IMR-90 (cell line): ENCODE measurements around the gene WBP2. TPM values are rescaled to one million over a fixed set of nuclear protein-coding genes. Genes with fewer than 3 reads are reported as not detected.

ENCODE experiments used
- ATAC-seq: fragments of 200-7000 bp; cut with Tn5 transposase; 2 replicates; pipeline ENCODE4 v1.9.1; 2020; ENCODE audit warnings: low read depth, mild to moderate bottlenecking, moderate library complexity
- BruUV-seq: library from RNA; stranded (reverse); fragments of 400-500 nt; replicated peaks from 2 replicates; lab custom pipeline; 2021; lab: Mats Ljungman, UMichigan
- CTCF ChIA-PET: fragments of 300-600 bp; formaldehyde crosslinking; extraction: SDS; loops from one replicate; lab custom pipeline; 2021; ENCODE audit warnings: antibody characterized with exemption; lab: Yijun Ruan, JAX
- POLR2A ChIA-PET: fragments of 300-600 bp; sonication (Branson Sonifier 250); formaldehyde crosslinking; loops from one replicate; lab custom pipeline; 2022; ENCODE audit warnings: antibody characterized with exemption; ENCODE audit not compliant: unreplicated experiment; lab: Charles Lee
- DNase-seq: peaks from one replicate; pipeline ENCODE4 v3.0.0; 2013
- H2AFZ ChIP-seq: replicated peaks from 2 replicates; pipeline ENCODE3; 2013; ENCODE audit warnings: low read length, mild to moderate bottlenecking; ENCODE audit not compliant: poor library complexity
- H2AK5ac ChIP-seq: 2 replicates; pipeline ENCODE4 v1.6.1; 2013; ENCODE audit warnings: low read depth, low read length, inconsistent platforms
- H2AK9ac ChIP-seq: replicated peaks from 2 replicates; pipeline ENCODE3; 2013; ENCODE audit warnings: mild to moderate bottlenecking, low read depth, low read length, moderate library complexity; ENCODE audit not compliant: poor library complexity
- H2BK120ac ChIP-seq: 2 replicates; pipeline ENCODE4 v1.6.1; 2013; ENCODE audit warnings: low read depth, low read length, inconsistent platforms
- H2BK15ac ChIP-seq: 3 replicates; pipeline ENCODE4 v1.6.1; 2013; ENCODE audit warnings: low read depth, low read length, inconsistent platforms
- H2BK20ac ChIP-seq: 2 replicates; pipeline ENCODE4 v1.6.1; 2013; ENCODE audit warnings: low read depth, mild to moderate bottlenecking, inconsistent platforms, low read length, moderate library complexity
- H2BK5ac ChIP-seq: 2 replicates; pipeline ENCODE4 v1.6.1; 2013; ENCODE audit warnings: mild to moderate bottlenecking, low read depth, low read length, inconsistent platforms; ENCODE audit not compliant: poor library complexity, severe bottlenecking
- H3K14ac ChIP-seq: replicated peaks from 2 replicates; pipeline ENCODE4 v1.6.1; 2013; ENCODE audit warnings: low read depth, low read length, inconsistent platforms
- H3K18ac ChIP-seq: 2 replicates; pipeline ENCODE4 v1.6.1; 2013; ENCODE audit warnings: low read depth, low read length, control low read depth
- H3K23ac ChIP-seq: 2 replicates; pipeline ENCODE4 v1.6.1; 2013; ENCODE audit warnings: low read depth, low read length, inconsistent platforms
- H3K27ac ChIP-seq: 2 replicates; pipeline ENCODE4 v1.5.1; 2013; ENCODE audit warnings: mild to moderate bottlenecking, control low read depth, low read length; ENCODE audit not compliant: insufficient read depth
- H3K27me3 ChIP-seq: 2 replicates; pipeline ENCODE4 v1.6.1; 2013; ENCODE audit warnings: low read length; ENCODE audit not compliant: control insufficient read depth, insufficient read depth
- H3K36me3 ChIP-seq: 2 replicates; pipeline ENCODE4 v1.6.1; 2013; ENCODE audit warnings: low read length, mixed read lengths; ENCODE audit not compliant: control insufficient read depth, insufficient read depth
- H3K4ac ChIP-seq: 2 replicates; pipeline ENCODE4 v1.6.1; 2013; ENCODE audit warnings: low read depth, low read length, inconsistent platforms
- H3K4me1 ChIP-seq: 2 replicates; pipeline ENCODE4 v1.6.1; 2013; ENCODE audit warnings: low read length, mixed read lengths; ENCODE audit not compliant: control insufficient read depth, insufficient read depth
- H3K4me2 ChIP-seq: 2 replicates; pipeline ENCODE4 v1.6.1; 2013; ENCODE audit warnings: low read depth, mild to moderate bottlenecking, control low read depth, low read length, moderate library complexity
- H3K4me3 ChIP-seq: 2 replicates; pipeline ENCODE4 v1.5.1; 2013; ENCODE audit warnings: low read depth, mild to moderate bottlenecking, control low read depth, low read length, moderate library complexity; ENCODE audit not compliant: insufficient read depth
- H3K56ac ChIP-seq: 2 replicates; pipeline ENCODE4 v1.6.1; 2013; ENCODE audit warnings: low read length, inconsistent platforms; ENCODE audit not compliant: insufficient read depth; ENCODE audit errors: extremely low read depth
- H3K79me1 ChIP-seq, 2 experiments: 2 replicates each; pipeline ENCODE4 v1.6.1; 2013; ENCODE audit warnings: low read length in 2 of 2, inconsistent platforms in 1 of 2, low read depth in 1 of 2
- H3K9ac ChIP-seq: 2 replicates; pipeline ENCODE4 v1.6.1; 2013; ENCODE audit warnings: low read depth, low read length, control low read depth
- H3K9me1 ChIP-seq: 2 replicates; pipeline ENCODE4 v1.6.1; 2013; ENCODE audit warnings: low read length, inconsistent platforms; ENCODE audit not compliant: insufficient read depth
- H3K9me3 ChIP-seq: 2 replicates; pipeline ENCODE4 v1.6.1; 2013; ENCODE audit warnings: low read length; ENCODE audit not compliant: control insufficient read depth, insufficient read depth
- H4K20me1 ChIP-seq: 2 replicates; pipeline ENCODE4 v1.6.1; 2013; ENCODE audit warnings: low read length, inconsistent platforms; ENCODE audit not compliant: insufficient read depth
- H4K5ac ChIP-seq: 2 replicates; pipeline ENCODE4 v1.6.1; 2013; ENCODE audit warnings: mild to moderate bottlenecking, low read depth, low read length, control low read depth
- H4K8ac ChIP-seq, 2 experiments: 2 replicates each; pipeline ENCODE4 v1.6.1; 2013; ENCODE audit warnings: low read depth in 2 of 2, low read length in 2 of 2, control low read depth in 1 of 2, inconsistent platforms in 1 of 2
- H4K91ac ChIP-seq: 2 replicates; pipeline ENCODE4 v1.6.1; 2013; ENCODE audit warnings: low read depth, low read length, inconsistent platforms; ENCODE audit not compliant: insufficient read depth
- CEBPB ChIP-seq: IDR thresholded peaks from 2 replicates; pipeline ENCODE4 v1.6.1; 2012; ENCODE audit warnings: low read depth, low read length, improper control_type of control experiment
- FOS ChIP-seq: fragments of 150-350 bp; IDR thresholded peaks from 2 replicates; pipeline ENCODE4 v1.6.1; 2016; ENCODE audit warnings: low read depth, low read length
- MAFK ChIP-seq: IDR thresholded peaks from 2 replicates; pipeline ENCODE4 v1.6.1; 2012; ENCODE audit warnings: low read depth, low read length, improper control_type of control experiment
- RFX5 ChIP-seq: IDR thresholded peaks from 2 replicates; pipeline ENCODE4 v1.8.0; 2012; ENCODE audit warnings: low read depth, mild to moderate bottlenecking, low read length, moderate library complexity
- SMC3 ChIP-seq: fragments of 150-350 bp; IDR thresholded peaks from 2 replicates; pipeline ENCODE4 v1.6.1; 2016; ENCODE audit warnings: low read depth, mild to moderate bottlenecking, antibody characterized with exemption, low read length, moderate library complexity
- WGBS, 2 experiments: methylation state at CpG; one replicate each; pipeline versions ENCODE4 v1.1.5 to v1.1.7; 2013; ENCODE audit warnings: missing lambda C conversion rate in 2 of 2; ENCODE audit not compliant: insufficient read length in 1 of 2; ENCODE audit errors: extremely low coverage in 2 of 2; 5-methylcytosine and 5-hydroxymethylcytosine counted together
- dilution Hi-C: fragments of 300-500 bp; cut with HindIII; formaldehyde crosslinking; loops from one replicate; pipeline ENCODE4 v1.14.3; 2018; ENCODE audit warnings: low sequenced_read_pairs; ENCODE audit not compliant: unreplicated experiment
- in situ Hi-C: fragments of 300-500 bp; cut with MboI; formaldehyde crosslinking; loops from 3 replicates; pipeline ENCODE4 v1.14.3; 2019; ENCODE audit warnings: low sequenced_read_pairs, inconsistent platforms, mixed read lengths
- intact Hi-C: fragments of 100-400 bp; cut with micrococcal nuclease; formaldehyde crosslinking; loops from 2 replicates; pipeline ENCODE4 v1.10.0; 2022
- polyA plus RNA-seq, 3 experiments: library from polyadenylated mRNA; depleted of rRNA; stranded (reverse); fragments of >200 nt; gene quantifications; 2 replicates each; pipeline ENCODE4 v1.2.3, GENCODE V29; 2012; ENCODE audit warnings: low replicate concordance in 1 of 3
- total RNA-seq: library from RNA; depleted of rRNA; stranded (reverse); fragments of >200 nt; gene quantifications from 2 replicates; pipeline ENCODE4 v1.2.3, GENCODE V29; 2012

WBP2 gene
- total and polyA plus RNA-seq, 2 of the 4 experiments (the other 2 are of a cell fraction), result 9.0 to 35.5 TPM

DNA sequence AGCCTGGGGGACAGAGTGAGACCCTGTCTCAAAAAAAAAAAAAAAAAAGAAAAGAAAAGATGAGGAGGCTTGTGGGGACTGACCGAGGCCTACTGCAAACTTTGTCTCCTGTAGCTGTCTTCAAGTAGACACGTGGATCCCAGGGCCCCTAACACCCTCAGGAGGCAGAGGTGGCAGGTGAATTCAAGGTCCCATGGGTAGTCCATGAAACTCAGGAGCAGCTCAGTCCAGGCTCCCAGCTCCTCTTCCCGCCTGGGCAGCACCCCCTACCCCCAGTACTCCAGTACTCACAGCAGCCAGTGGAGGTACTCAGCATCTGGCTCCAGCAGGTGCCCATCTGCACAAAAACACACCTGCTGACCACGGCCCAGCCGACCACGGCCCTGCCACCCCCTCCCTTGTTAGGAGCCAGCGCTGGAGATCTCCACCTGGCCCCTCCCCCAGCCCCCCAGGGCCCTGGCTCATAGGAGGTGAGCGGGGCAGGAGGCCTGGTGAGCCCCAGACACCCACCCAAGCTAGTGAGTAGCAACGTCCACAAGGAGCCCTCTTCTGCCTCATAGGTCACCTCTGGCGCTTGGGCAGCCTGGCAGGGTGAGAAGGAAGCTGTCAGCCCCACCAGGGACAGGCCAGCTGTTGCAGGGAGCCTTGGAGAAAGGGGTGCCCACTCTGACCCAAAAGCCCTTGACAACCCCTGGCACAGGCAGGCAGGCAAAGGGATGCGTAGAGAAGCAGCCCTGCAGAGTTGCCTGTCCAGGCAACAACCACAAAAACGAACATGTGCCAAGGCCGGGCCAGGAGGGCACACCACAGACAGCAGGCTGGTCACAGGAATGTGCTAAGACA, 45.8 kb upstream of the WBP2 start (continued):
- TF ChIP-seq RFX5 (no peak), MAFK (no peak)

DNA sequence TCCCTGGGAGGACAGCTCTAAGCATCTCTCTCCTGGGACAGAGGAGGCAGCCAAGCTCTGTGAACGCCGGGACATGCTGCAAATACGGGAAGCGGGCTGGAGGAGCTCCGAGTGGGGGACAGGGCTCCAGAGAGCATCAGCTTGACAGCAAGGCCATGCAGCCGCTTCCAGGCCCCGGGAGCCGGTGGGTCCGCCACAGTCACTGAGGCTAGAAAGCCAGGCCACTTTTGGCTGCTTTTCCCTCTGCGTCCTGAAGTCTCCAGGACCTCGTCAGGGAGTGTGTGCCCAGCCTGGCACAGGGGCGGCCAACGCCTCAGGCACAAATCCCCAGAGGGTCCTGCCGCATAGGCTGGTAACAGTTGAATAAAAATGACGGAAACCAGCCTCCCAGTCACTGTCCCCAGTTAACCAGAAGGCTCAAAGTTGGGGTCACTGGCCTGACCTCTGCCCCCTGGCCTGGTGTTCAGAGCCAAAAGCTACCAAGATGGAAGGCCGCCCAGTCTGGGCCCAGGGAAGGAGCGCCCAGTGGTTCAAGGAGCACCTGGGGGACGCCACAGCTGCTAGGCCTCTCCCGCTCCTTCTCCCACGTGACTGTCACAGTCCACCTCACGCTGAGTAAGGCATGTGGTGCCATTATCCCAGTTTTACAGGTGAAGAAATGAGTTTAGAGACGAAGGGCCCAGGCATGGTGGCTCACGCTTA, 44.8 kb upstream of the WBP2 start:
- peaks cover 30% of the 10 kb centered on the region for H3K36me3 ChIP-seq
- no peak overlapping the region for H2AFZ ChIP-seq
- H3K9me3 ChIP-seq, result no peaks in the 10 kb centered on the region
- H2BK120ac ChIP-seq, result no peak overlapping the region
- H3K27me3 ChIP-seq, result no peaks in the 10 kb centered on the region
- H3K27ac ChIP-seq, result no peak overlapping the region
- no peak for ATAC-seq
- H3K4me2 ChIP-seq, result no peak overlapping the region
- no peak overlapping the region for H2BK15ac ChIP-seq
- H3K4me1 ChIP-seq, result peaks cover 9% of the 10 kb centered on the region
- H4K20me1 ChIP-seq, result no peaks in the 10 kb centered on the region
- H3K9me1 ChIP-seq, result peaks cover 5% of the 10 kb centered on the region; the same call in 1 of the 2 replicates
- BruUV-seq, result no TSS peak
- peak overlapping the region; percentile 47 for H2AK9ac ChIP-seq
- no peak overlapping the region for H4K5ac ChIP-seq
- in situ Hi-C loops (loop anchor here (10.0 kb wide), 1 partner anchor 385 kb away; no protein-coding TSS in a partner anchor), intact Hi-C loops (loop anchor here (10.0 kb wide), 1 partner anchor 175 kb away; the partner anchor contains the start of genes GALR2, SRP68 and ZACN), dilution Hi-C loops (no loop called here)
- ChIA-PET POLR2A (no interaction called here), CTCF (no interaction called here)
- no peak overlapping the region for H3K9ac ChIP-seq
- no peak overlapping the region for H3K56ac ChIP-seq
- no peak overlapping the region for H4K91ac ChIP-seq
- no peak overlapping the region for H3K14ac ChIP-seq
- H2AK5ac ChIP-seq, result no peak overlapping the region
- H3K4me3 ChIP-seq, result no peak overlapping the region
- no peak overlapping the region for H2BK5ac ChIP-seq
- no peak for TF ChIP-seq RFX5
- TF ChIP-seq FOS, result no peak
- TF ChIP-seq CEBPB, result no peak
- TF ChIP-seq SMC3, result no peak
- no peak for DNase-seq
- no peak overlapping the region for H2BK20ac ChIP-seq
- H3K18ac ChIP-seq, result no peak overlapping the region
- no peak overlapping the region for H3K4ac ChIP-seq
- no peak overlapping the region for H4K8ac ChIP-seq
- WGBS, 2 experiments, result 98% methylated on average over 11 of the region's 23 CpGs; no CpG with 5 or more reads in 1 of the 2 experiments
- H3K79me1 ChIP-seq, result peaks cover 16 to 36% of the 10 kb centered on the region in 2 experiments
- H3K23ac ChIP-seq, result no peak overlapping the region
